C4-2B (cell line): ENCODE measurements around the gene ZNF106.

Experiments used
- CTCF ChIP-seq: fragments of 450-650 bp; conservative IDR thresholded peaks from 2 replicates; pipeline ENCODE4 v1.5.1; 2017; ENCODE audit warnings: mild to moderate bottlenecking
- ZFX ChIP-seq: fragments of 450-650 bp; IDR thresholded peaks from 2 replicates; pipeline ENCODE4 v1.6.1; 2017

- no peak for TF ChIP-seq CTCF
- TF ChIP-seq ZFX, result no peak
Observed at GRCh38 chr15:42447599-42447998, 43.3 kb downstream of the ZNF106 start.
